ENCODE data around the gene DDX50. TPM values are rescaled to one million over a fixed set of nuclear protein-coding genes. Genes with fewer than 3 reads are reported as not detected.

The DDX50 gene
- total RNA-seq, 1 experiment from 2014 or later: 37.1 TPM

DNA sequence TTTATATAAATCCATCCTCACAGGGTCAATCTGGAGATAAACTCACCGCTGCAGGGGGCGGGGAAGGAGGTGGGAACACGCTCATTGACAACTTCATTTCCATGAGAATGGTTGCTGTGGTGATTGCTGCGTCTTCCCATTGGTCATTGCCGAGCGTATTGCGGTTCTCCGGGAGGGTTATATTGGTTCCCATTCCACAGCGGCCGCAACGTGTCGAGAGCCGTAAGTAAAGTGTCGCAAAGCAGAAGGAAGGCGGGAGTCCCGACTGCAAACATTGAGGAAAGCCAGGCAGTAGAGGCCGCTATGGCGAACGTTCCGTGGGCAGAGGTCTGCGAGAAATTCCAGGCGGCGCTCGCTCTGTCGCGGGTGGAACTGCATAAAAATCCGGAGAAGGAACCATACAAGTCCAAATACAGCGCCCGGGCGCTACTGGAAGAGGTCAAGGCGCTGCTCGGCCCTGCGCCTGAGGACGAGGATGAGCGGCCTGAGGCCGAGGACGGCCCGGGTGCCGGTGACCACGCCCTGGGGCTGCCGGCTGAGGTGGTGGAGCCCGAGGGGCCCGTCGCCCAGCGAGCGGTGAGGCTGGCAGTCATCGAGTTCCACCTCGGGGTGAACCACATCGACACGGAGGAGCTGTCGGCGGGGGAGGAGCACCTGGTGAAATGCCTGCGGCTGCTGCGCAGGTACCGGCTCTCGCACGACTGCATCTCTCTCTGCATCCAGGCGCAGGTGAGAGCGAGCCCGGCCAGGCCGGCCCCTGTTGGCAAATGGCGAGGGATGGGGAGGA lies 87.6 kb downstream of the DDX50 start, which contains the start of gene KIFBP (continued):
- no peak for TF ChIP-seq ZNF281 (CRISPR knock-in tag; IDR thresholded peaks at IDR 0.05)
- peak; percentile 49; the same call in 1 of the 2 replicates for TF ChIP-seq TEAD4 (CRISPR knock-in tag; IDR thresholded peaks at IDR 0.05)
- peak; percentile 48; the same call in 1 of the 2 replicates for TF ChIP-seq ZNF263 (CRISPR knock-in tag; IDR thresholded peaks at IDR 0.05; ENCODE audit: low read depth)
- 0 out of 2 replicates have a peak, but pooled peaks have one; percentile 44 for TF ChIP-seq ZMAT4 (CRISPR knock-in tag; IDR thresholded peaks at IDR 0.05)
- TF ChIP-seq ZNF232 (CRISPR knock-in tag; IDR thresholded peaks at IDR 0.05): peak; percentile 83
- peak; percentile 79; the same call in 1 of the 2 replicates for TF ChIP-seq FOXP1 (CRISPR knock-in tag; IDR thresholded peaks at IDR 0.05; ENCODE audit: borderline replicate concordance)
- TF ChIP-seq, protein P1, sequence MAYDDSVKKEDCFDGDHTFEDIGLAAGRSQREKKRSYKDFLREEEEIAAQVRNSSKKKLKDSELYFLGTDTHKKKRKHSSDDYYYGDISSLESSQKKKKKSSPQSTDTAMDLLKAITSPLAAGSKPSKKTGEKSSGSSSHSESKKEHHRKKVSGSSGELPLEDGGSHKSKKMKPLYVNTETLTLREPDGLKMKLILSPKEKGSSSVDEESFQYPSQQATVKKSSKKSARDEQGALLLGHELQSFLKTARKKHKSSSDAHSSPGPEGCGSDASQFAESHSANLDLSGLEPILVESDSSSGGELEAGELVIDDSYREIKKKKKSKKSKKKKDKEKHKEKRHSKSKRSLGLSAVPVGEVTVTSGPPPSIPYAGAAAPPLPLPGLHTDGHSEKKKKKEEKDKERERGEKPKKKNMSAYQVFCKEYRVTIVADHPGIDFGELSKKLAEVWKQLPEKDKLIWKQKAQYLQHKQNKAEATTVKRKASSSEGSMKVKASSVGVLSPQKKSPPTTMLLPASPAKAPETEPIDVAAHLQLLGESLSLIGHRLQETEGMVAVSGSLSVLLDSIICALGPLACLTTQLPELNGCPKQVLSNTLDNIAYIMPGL (CRISPR knock-in tag; IDR thresholded peaks at IDR 0.05): peak; percentile 97
- TF ChIP-seq OVOL2 (CRISPR knock-in tag; IDR thresholded peaks at IDR 0.05; ENCODE audit: borderline replicate concordance): no peak

- Mint-ChIP-seq H3K27me3 (ENCODE audit: low read depth) (no peaks in the 10 kb centered on the region), H3K27ac (peak overlapping the region; percentile 93), H3K9me3 (no peaks in the 10 kb centered on the region), H3K4me1 (peaks cover 25% of the 10 kb centered on the region), H3K36me3 (peaks cover 8% of the 10 kb centered on the region), H3K4me3 (peak overlapping the region; percentile 94)
- POLR2A ChIA-PET: no interaction called here
- CTCF ChIA-PET: interaction anchor here (0.7 to 1.1 kb wide), 3 partner anchors 34 to 110 kb away, joined by 3 to 5 read pairs (median 4); partner anchors contain the start of gene DDX21
- TF ChIP-seq IRF2 (CRISPR knock-in tag; IDR thresholded peaks at IDR 0.05; ENCODE audit: borderline replicate concordance, low read depth) (no peak), SOX15 (CRISPR knock-in tag; IDR thresholded peaks at IDR 0.05) (no peak), ZNF121 (CRISPR knock-in tag; IDR thresholded peaks at IDR 0.05) (peak; percentile 97), GTF2I (CRISPR knock-in tag; conservative IDR thresholded peaks at IDR 0.05) (0 out of 2 replicates have a peak, but pooled peaks have one; percentile 20), ZNF317 (CRISPR knock-in tag; IDR thresholded peaks at IDR 0.05; ENCODE audit: borderline replicate concordance, low read depth) (no peak)
- DNase-seq (ENCODE audit: low spot score) (no peak), ATAC-seq (no peak)
Observed at GRCh38 chr10:68989317-68989990, 88.3 kb downstream of the DDX50 start.

DNA sequence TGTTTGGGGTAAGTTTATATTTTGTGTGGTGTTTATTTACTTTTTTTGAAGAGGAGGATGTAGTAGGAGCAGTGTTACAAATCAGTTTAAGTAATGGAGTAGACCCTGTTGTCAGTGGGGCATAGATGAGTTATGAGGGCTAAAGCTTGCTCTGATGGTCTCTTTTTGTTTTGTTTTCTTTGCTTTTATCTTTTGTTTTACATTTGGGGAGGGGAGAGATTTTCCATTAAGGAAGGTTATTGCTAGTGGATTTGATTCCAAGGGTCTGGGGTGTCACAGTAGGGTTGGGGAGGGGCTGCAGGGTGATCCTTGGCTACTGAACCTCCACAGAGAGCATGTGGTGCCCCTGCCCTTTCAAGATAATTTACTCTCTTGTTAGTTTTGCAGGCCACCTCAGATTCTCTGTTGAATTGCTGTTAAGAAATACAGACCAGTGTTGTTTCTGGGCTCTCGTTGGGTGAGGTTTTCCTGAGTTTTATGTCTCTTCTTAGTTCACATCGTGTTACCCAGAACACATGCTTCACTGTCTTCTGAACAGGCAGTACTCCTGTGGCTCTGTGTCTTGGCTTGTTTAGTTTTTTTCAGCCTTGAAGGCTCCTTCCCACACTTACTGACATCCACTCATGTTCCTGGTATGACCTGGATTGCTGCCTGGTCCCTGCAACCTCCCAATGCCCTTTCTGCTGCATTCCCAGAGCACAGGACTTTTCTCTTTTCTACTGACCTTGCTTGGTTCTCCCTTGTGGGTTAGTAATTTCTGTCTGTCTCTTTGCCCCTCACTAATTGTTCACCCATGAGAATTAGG lies 91.7 kb downstream of the DDX50 start:
- Mint-ChIP-seq H3K4me3 (no peak overlapping the region), H3K27me3 (ENCODE audit: low read depth) (no peaks in the 10 kb centered on the region), H3K9me3 (no peaks in the 10 kb centered on the region), H3K4me1 (peaks cover 24% of the 10 kb centered on the region), H3K36me3 (no peaks in the 10 kb centered on the region), H3K27ac (peak overlapping the region; percentile 14; the same call in 1 of the 2 replicates)
- ChIA-PET CTCF (no interaction called here), POLR2A (no interaction called here)
- no peak for ATAC-seq
- no peak for TF ChIP-seq OVOL2 (CRISPR knock-in tag; IDR thresholded peaks at IDR 0.05; ENCODE audit: borderline replicate concordance)
- no peak for TF ChIP-seq ERG (CRISPR knock-in tag; IDR thresholded peaks at IDR 0.05)
- no peak for TF ChIP-seq CTCF (IDR thresholded peaks at IDR 0.05)
- TF ChIP-seq JUN (CRISPR knock-in tag; IDR thresholded peaks at IDR 0.05): no peak
- DNase-seq (ENCODE audit: low spot score): no peak

Measured in WTC11 (cell line).